ENCODE data around the gene GPC5.

- TF ChIP-seq, protein P1, sequence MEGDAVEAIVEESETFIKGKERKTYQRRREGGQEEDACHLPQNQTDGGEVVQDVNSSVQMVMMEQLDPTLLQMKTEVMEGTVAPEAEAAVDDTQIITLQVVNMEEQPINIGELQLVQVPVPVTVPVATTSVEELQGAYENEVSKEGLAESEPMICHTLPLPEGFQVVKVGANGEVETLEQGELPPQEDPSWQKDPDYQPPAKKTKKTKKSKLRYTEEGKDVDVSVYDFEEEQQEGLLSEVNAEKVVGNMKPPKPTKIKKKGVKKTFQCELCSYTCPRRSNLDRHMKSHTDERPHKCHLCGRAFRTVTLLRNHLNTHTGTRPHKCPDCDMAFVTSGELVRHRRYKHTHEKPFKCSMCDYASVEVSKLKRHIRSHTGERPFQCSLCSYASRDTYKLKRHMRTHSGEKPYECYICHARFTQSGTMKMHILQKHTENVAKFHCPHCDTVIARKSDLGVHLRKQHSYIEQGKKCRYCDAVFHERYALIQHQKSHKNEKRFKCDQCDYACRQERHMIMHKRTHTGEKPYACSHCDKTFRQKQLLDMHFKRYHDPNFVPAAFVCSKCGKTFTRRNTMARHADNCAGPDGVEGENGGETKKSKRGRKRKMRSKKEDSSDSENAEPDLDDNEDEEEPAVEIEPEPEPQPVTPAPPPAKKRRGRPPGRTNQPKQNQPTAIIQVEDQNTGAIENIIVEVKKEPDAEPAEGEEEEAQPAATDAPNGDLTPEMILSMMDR (IDR thresholded peaks at IDR 0.05), result no peak
- no peak for TF ChIP-seq POLR2A (IDR thresholded peaks at IDR 0.05)
Measured at GRCh38 chr13:91955546-91956355, 557.3 kb downstream of the GPC5 start.

Measured in uterus (tissue), 2 donors.